Trophoblast cell (in vitro differentiated cells and primary cell): Measurements from ENCODE around the gene SVEP1.
"Not testable (repeated sequence)": the region's sequence is repeated elsewhere in the genome, so short reads cannot be mapped to it uniquely, and the experiment has no call there.

Source experiments
- DNase-seq, 2 donors: peaks; one replicate each; pipeline ENCODE4 v3.0.0-alpha.2; 2016
- H2AFZ ChIP-seq: 2 replicates; pipeline ENCODE4 v1.6.1; 2013; ENCODE audit warnings: low read length, moderate library complexity, mild to moderate bottlenecking; ENCODE audit not compliant: insufficient read depth, poor library complexity
- H2AK5ac ChIP-seq: 2 replicates; pipeline ENCODE4 v1.6.1; 2013; ENCODE audit warnings: mild to moderate bottlenecking, low read length
- H2BK120ac ChIP-seq: 2 replicates; pipeline ENCODE4 v1.6.1; 2013; ENCODE audit warnings: low read length, mild to moderate bottlenecking, moderate library complexity; ENCODE audit not compliant: insufficient read depth, poor library complexity
- H2BK12ac ChIP-seq: 2 replicates; pipeline ENCODE4 v1.6.1; 2013; ENCODE audit warnings: mild to moderate bottlenecking, low read length, moderate library complexity
- H2BK5ac ChIP-seq: 2 replicates; pipeline ENCODE4 v1.6.1; 2013; ENCODE audit warnings: low read length, low read depth, moderate library complexity, mild to moderate bottlenecking; ENCODE audit not compliant: poor library complexity
- H3K14ac ChIP-seq: 2 replicates; pipeline ENCODE4 v1.6.1; 2013; ENCODE audit warnings: mild to moderate bottlenecking, low read length
- H3K18ac ChIP-seq: 2 replicates; pipeline ENCODE4 v1.6.1; 2013; ENCODE audit warnings: mild to moderate bottlenecking, low read length
- H3K23ac ChIP-seq: 2 replicates; pipeline ENCODE4 v1.6.1; 2013; ENCODE audit warnings: low read length
- H3K27ac ChIP-seq: 2 replicates; pipeline ENCODE4 v1.5.1; 2013; ENCODE audit warnings: low read depth, mild to moderate bottlenecking, inconsistent platforms, low read length, moderate library complexity
- H3K27me3 ChIP-seq: 2 replicates; pipeline ENCODE4 v1.6.1; 2013; ENCODE audit warnings: inconsistent platforms, mild to moderate bottlenecking, low read length, moderate library complexity; ENCODE audit not compliant: insufficient read depth
- H3K36me3 ChIP-seq, 2 experiments: 1 replicate in 1 of 2; 2 replicates in 1 of 2; pipeline ENCODE4 v1.6.1; 2013; ENCODE audit warnings: low read length in 2 of 2, mild to moderate bottlenecking in 2 of 2, moderate library complexity in 1 of 2; ENCODE audit not compliant: insufficient read depth in 2 of 2, control insufficient read depth in 1 of 2
- H3K4ac ChIP-seq: 2 replicates; pipeline ENCODE4 v1.6.1; 2013; ENCODE audit warnings: low read depth, mild to moderate bottlenecking, low read length, moderate library complexity
- H3K4me1 ChIP-seq, 2 experiments: 1 replicate in 1 of 2; 2 replicates in 1 of 2; pipeline ENCODE4 v1.6.1; 2013; ENCODE audit warnings: low read length in 2 of 2, mild to moderate bottlenecking in 2 of 2, moderate library complexity in 1 of 2; ENCODE audit not compliant: insufficient read depth in 2 of 2, control insufficient read depth in 1 of 2
- H3K4me2 ChIP-seq: 2 replicates; pipeline ENCODE4 v1.6.1; 2013; ENCODE audit warnings: inconsistent platforms, mild to moderate bottlenecking, low read length, moderate library complexity
- H3K4me3 ChIP-seq: 2 replicates; pipeline ENCODE4 v1.5.1; 2013; ENCODE audit warnings: mild to moderate bottlenecking, low read depth, low read length, inconsistent platforms
- H3K79me1 ChIP-seq: one replicate; pipeline ENCODE4 v1.6.1; 2013; ENCODE audit warnings: low read length
- H3K79me2 ChIP-seq: 2 replicates; pipeline ENCODE4 v1.6.1; 2013; ENCODE audit warnings: low read length, mild to moderate bottlenecking; ENCODE audit not compliant: control insufficient read depth, insufficient read depth, poor library complexity
- H3K9ac ChIP-seq: 2 replicates; pipeline ENCODE4 v1.6.1; 2013; ENCODE audit warnings: mild to moderate bottlenecking, low read length
- H3K9me3 ChIP-seq: 2 replicates; pipeline ENCODE4 v1.6.1; 2013; ENCODE audit warnings: low read depth, mild to moderate bottlenecking, control low read depth, inconsistent platforms, low read length; ENCODE audit not compliant: insufficient read depth
- H4K12ac ChIP-seq: 2 replicates; pipeline ENCODE4 v1.6.1; 2013; ENCODE audit warnings: low read depth, mild to moderate bottlenecking, low read length, moderate library complexity
- H4K8ac ChIP-seq: 2 replicates; pipeline ENCODE4 v1.6.1; 2013; ENCODE audit warnings: low read depth, mild to moderate bottlenecking, low read length, moderate library complexity
- H4K91ac ChIP-seq: one replicate; pipeline ENCODE4 v1.6.1; 2013; ENCODE audit warnings: low read depth, mild to moderate bottlenecking, low read length, moderate library complexity
- WGBS: extraction: QIAGEN DNeasy Blood & Tissue Kit; methylation state at CpG from one replicate; pipeline ENCODE4 v1.1.7; 2013; ENCODE audit warnings: missing lambda C conversion rate; ENCODE audit not compliant: insufficient read length, insufficient coverage; ENCODE audit errors: extremely low coverage; 5-methylcytosine and 5-hydroxymethylcytosine counted together

The SVEP1 gene

GRCh38 chr9:110620726-110621125 lies 41.2 kb upstream of the SVEP1 start:
- Histone ChIP-seq H3K18ac (no peak overlapping the region), H3K27me3 (no peaks in the 10 kb centered on the region), H3K36me3 (no peaks in the 10 kb centered on the region), H3K9ac (no peak overlapping the region), H4K91ac (no peak overlapping the region), H3K4me2 (no peak overlapping the region), H3K4me3 (no peak overlapping the region), H2BK12ac (no peak overlapping the region), H2BK120ac (no peak overlapping the region), H3K4me1 (no peaks in the 10 kb centered on the region), H3K4ac (no peak overlapping the region), H4K12ac (no peak overlapping the region), H3K79me1 (no peaks in the 10 kb centered on the region), H2AFZ (no peak overlapping the region), H3K9me3 (no peaks in the 10 kb centered on the region), H2BK5ac (no peak overlapping the region), H4K8ac (no peak overlapping the region), H3K27ac (no peak overlapping the region), H3K23ac (no peak overlapping the region), H3K79me2 (no peaks in the 10 kb centered on the region), H3K14ac (no peak overlapping the region), H2AK5ac (no peak overlapping the region)
- DNase-seq: no peak
- no CpG with 5 or more reads among the region's 3 CpGs for WGBS

- no peaks in the 10 kb centered on the region for H3K79me2 ChIP-seq
- H3K18ac ChIP-seq: no peak overlapping the region
- no peaks in the 10 kb centered on the region for H3K4me1 ChIP-seq
- H3K79me1 ChIP-seq: no peaks in the 10 kb centered on the region
- no peak overlapping the region for H4K12ac ChIP-seq
- H4K8ac ChIP-seq: no peak overlapping the region
- no peak overlapping the region for H4K91ac ChIP-seq
- no peak overlapping the region for H3K4me2 ChIP-seq
- H3K27me3 ChIP-seq: no peaks in the 10 kb centered on the region
- H3K4me3 ChIP-seq: no peak overlapping the region
- no peak overlapping the region for H3K4ac ChIP-seq
- H2BK5ac ChIP-seq: no peak overlapping the region
- H3K36me3 ChIP-seq: no peaks in the 10 kb centered on the region
- H3K9me3 ChIP-seq: no peaks in the 10 kb centered on the region
- no peak overlapping the region for H3K14ac ChIP-seq
- H2BK12ac ChIP-seq: no peak overlapping the region
- H3K9ac ChIP-seq: no peak overlapping the region
- no peak overlapping the region for H2AK5ac ChIP-seq
- no peak overlapping the region for H3K27ac ChIP-seq
- H2AFZ ChIP-seq: no peak overlapping the region
- no peak for DNase-seq
- H2BK120ac ChIP-seq: no peak overlapping the region
- H3K23ac ChIP-seq: no peak overlapping the region
Observed at GRCh38 chr9:110619831-110620230, 40.3 kb upstream of the SVEP1 start.

GRCh38 chr9:110615498-110615897 lies 36.0 kb upstream of the SVEP1 start:
- H4K12ac ChIP-seq: no peak overlapping the region
- no peaks in the 10 kb centered on the region for H3K79me1 ChIP-seq
- H3K79me2 ChIP-seq: no peaks in the 10 kb centered on the region
- H3K9me3 ChIP-seq: no peaks in the 10 kb centered on the region
- no peaks in the 10 kb centered on the region for H3K27me3 ChIP-seq
- no peak overlapping the region for H3K27ac ChIP-seq
- H3K36me3 ChIP-seq: no peaks in the 10 kb centered on the region
- H4K91ac ChIP-seq: no peak overlapping the region
- WGBS: no CpG with 5 or more reads among the region's 4 CpGs
- no peak for DNase-seq
- H3K9ac ChIP-seq: no peak overlapping the region
- H2AFZ ChIP-seq: no peak overlapping the region
- no peak overlapping the region for H3K4me2 ChIP-seq
- no peaks in the 10 kb centered on the region for H3K4me1 ChIP-seq
- H2AK5ac ChIP-seq: no peak overlapping the region
- no peak overlapping the region for H2BK120ac ChIP-seq
- no peak overlapping the region for H2BK12ac ChIP-seq
- H3K14ac ChIP-seq: no peak overlapping the region
- no peak overlapping the region for H2BK5ac ChIP-seq
- H3K4me3 ChIP-seq: no peak overlapping the region
- no peak overlapping the region for H3K18ac ChIP-seq
- H4K8ac ChIP-seq: no peak overlapping the region
- no peak overlapping the region for H3K4ac ChIP-seq
- no peak overlapping the region for H3K23ac ChIP-seq

GRCh38 chr9:110614576-110614975 lies 35.0 kb upstream of the SVEP1 start:
- H3K4ac ChIP-seq, H3K36me3 ChIP-seq, H3K79me1 ChIP-seq, H2BK12ac ChIP-seq, H3K27me3 ChIP-seq, H2AFZ ChIP-seq, H2AK5ac ChIP-seq, H3K9ac ChIP-seq, H3K18ac ChIP-seq, H3K9me3 ChIP-seq, H3K79me2 ChIP-seq, H3K14ac ChIP-seq, H3K4me2 ChIP-seq, H2BK120ac ChIP-seq, DNase-seq, H3K4me3 ChIP-seq, H3K4me1 ChIP-seq, H4K12ac ChIP-seq, H2BK5ac ChIP-seq, H3K23ac ChIP-seq, H4K91ac ChIP-seq, H4K8ac ChIP-seq, H3K27ac ChIP-seq: not testable (repeated sequence)
- 100% methylated on average over 2 of the region's 8 CpGs for WGBS
